ENCODE results near the gene CPNE5. TPM values are rescaled to one million over a fixed set of nuclear protein-coding genes. Genes with fewer than 3 reads are reported as not detected.

CPNE5 gene
- total and polyA plus RNA-seq, 9 of the 15 experiments (the other 6 are each of a cell fraction or from before 2014, with no cell fraction given), result 0.14 to 1.0 (median 0.46) TPM; not detected in 2

- TF ChIP-seq DMBX1 (CRISPR knock-in tag; IDR thresholded peaks at IDR 0.05; ENCODE audit: borderline replicate concordance) (peak; percentile 61; the same call in 1 of the 2 replicates), ZFP1 (CRISPR knock-in tag; IDR thresholded peaks at IDR 0.05) (no peak), SMARCE1 (IDR thresholded peaks at IDR 0.05) (0 out of 2 replicates have a peak, but pooled peaks have one; percentile 40), MED1 (CRISPR knock-in tag; IDR thresholded peaks at IDR 0.05; ENCODE audit: borderline replicate concordance) (no peak), ELF1 (tag; IDR thresholded peaks at IDR 0.05) (peak; percentile 100), PTRF (tag; IDR thresholded peaks at IDR 0.05) (peak; percentile 62; the same call in 1 of the 2 replicates), RBFOX2 (IDR thresholded peaks at IDR 0.05; ENCODE audit: low read depth, low read length) (peak; percentile 90), MTA1 (IDR thresholded peaks at IDR 0.05; ENCODE audit: borderline replicate concordance) (no peak; the same call in 1 of the 2 replicates), ZNF165 (CRISPR knock-in tag; IDR thresholded peaks at IDR 0.05; ENCODE audit: borderline replicate concordance) (no peak), BMI1 (IDR thresholded peaks at IDR 0.05; ENCODE audit: low read length) (no peak), ZFP30 (CRISPR knock-in tag; IDR thresholded peaks at IDR 0.05; ENCODE audit: borderline replicate concordance) (no peak), HNRNPH1 (optimal IDR thresholded peaks at IDR 0.05; ENCODE audit: low read depth, low read length) (no peak), ZNF518B (CRISPR knock-in tag; IDR thresholded peaks at IDR 0.05) (no peak), ESRRA (IDR thresholded peaks at IDR 0.05; ENCODE audit: borderline replicate concordance, low read depth) (peak; percentile 83), RB1 (IDR thresholded peaks at IDR 0.05; ENCODE audit: low read depth) (peak; percentile 92), PHTF2 (CRISPR knock-in tag; IDR thresholded peaks at IDR 0.05) (peak; percentile 15; the same call in 1 of the 2 replicates), PRMT5 (CRISPR knock-in tag; IDR thresholded peaks at IDR 0.05) (no peak), E2F8 (IDR thresholded peaks at IDR 0.05; ENCODE audit: low read depth, partially characterized antibody) (peak; percentile 99), CREB3L1 (IDR thresholded peaks at IDR 0.05; ENCODE audit: borderline replicate concordance, low read depth) (peak; percentile 99), FOXM1 (IDR thresholded peaks at IDR 0.05; ENCODE audit: low read depth) (no peak; the same call in 1 of the 2 replicates), FOXM1 (CRISPR knock-in tag; IDR thresholded peaks at IDR 0.05; ENCODE audit: low read depth) (no peak)
Observed at GRCh38 chr6:36885461-36886401, 46.5 kb upstream of the CPNE5 start, which contains the start of gene C6orf89 (continued).
